GM18907 (cell line): ENCODE results near the gene SPARCL1.
"Not testable (repeated sequence)": the region's sequence is repeated elsewhere in the genome, so short reads cannot be mapped to it uniquely, and the experiment has no call there.

ENCODE experiments used
- ATAC-seq: cut with Tn5 transposase; IDR thresholded peaks from one replicate; pipeline ENCODE4 v1.9.1; 2021; ENCODE audit warnings: mild to moderate bottlenecking, moderate library complexity; ENCODE audit not compliant: unreplicated experiment

Gene SPARCL1

DNA sequence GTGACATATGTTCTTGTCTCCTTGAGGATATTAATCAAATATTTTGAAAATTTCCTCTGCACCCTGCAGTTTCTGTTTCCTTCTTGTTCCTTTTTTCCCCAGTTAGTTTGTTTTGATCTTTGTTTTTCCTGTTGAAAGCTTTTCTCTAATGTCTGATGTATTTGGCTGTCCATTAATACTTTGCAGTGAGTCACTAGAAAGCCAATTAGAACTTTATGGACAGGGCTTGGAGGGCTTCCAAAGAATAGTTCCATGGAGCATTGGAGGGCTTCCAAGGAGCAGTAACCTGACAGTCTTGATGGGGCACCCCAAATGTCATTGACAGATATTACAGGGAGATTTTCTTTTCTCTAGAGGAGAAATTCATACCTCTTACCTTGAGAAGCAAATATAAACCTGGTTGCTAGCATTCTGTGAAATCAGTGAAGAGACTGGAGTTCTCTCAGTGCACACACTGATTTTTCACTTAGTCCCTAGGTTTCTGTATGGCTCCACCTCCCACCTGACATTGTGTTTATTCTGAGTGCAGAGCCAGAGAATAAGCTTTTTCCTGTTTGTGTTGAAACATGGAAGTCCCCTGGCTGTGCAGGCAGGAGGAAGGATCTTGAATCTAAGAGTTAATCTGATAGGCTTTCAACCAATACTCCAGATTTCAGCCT, 26.5 kb downstream of the SPARCL1 start:
- ATAC-seq: no peak

- peak; percentile 54 for ATAC-seq
These were observed 29.1 kb downstream of the SPARCL1 start for GRCh38 chr4:87500092-87500462.

DNA sequence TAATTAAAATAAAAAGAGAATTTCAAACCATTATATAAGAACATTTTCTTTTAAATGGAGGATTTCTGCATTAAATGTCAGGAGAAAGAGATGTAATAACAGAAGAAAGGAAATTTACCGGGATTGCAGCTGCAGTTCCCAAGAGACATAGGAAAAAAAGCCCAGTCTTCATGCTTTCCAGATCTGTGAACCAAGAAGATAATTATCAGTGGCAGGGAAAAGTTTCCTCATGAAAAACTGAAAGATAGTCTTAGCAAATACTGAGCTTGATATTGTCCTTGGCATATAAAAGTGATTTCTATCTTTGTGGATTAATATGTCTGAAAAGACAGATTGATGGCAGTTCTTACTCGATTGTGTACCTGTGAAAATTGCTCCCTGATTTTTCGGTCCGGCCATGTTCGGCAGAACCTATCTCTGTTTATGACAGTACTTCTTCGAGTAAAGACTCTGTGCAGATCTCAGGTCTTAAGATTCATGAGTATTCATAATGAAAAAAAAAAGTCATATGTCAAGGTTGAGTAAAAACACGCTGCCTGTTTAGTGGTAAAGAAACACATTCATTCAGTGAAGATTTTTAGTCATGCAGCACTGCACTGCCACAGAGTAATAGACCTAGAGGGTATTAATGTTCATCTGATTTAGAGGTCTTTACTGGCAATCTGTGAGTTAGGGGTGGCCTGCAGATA, 29.6 kb downstream of the SPARCL1 start:
- peak; percentile 83 for ATAC-seq

- peak; percentile 81 for ATAC-seq
These were observed 30.7 kb downstream of the SPARCL1 start for GRCh38 chr4:87498446-87498900.

- no peak for ATAC-seq
These were observed 31.6 kb downstream of the SPARCL1 start for GRCh38 chr4:87497578-87497977.

- no peak for ATAC-seq
These were observed 32.0 kb downstream of the SPARCL1 start for GRCh38 chr4:87497159-87497558.

GRCh38 chr4:87493115-87493514, 36.1 kb downstream of the SPARCL1 start:
- ATAC-seq: no peak

- ATAC-seq: not testable (repeated sequence)
These were observed 37.3 kb downstream of the SPARCL1 start for GRCh38 chr4:87491851-87492250.

DNA sequence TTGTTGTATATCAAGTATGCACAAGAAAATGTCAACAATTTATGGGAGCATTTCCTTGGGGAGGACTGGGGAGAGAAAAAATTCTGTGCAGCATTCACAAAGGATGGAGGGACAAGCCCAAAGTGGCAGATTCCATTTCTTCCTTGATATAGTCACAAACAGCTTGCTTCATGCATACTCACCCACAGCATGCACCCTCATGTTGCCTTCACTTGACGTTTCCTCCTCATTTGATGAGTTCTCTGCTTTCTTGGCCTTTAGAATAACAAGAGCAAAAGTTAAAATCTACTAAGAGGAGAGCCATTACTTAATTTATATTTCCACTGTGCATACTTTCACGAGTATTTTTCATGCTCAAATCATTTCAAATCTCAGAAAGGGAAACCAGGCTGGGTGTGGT, 37.7 kb downstream of the SPARCL1 start:
- no peak for ATAC-seq

GRCh38 chr4:87490664-87491369, 38.4 kb downstream of the SPARCL1 start:
- no peak for ATAC-seq

DNA sequence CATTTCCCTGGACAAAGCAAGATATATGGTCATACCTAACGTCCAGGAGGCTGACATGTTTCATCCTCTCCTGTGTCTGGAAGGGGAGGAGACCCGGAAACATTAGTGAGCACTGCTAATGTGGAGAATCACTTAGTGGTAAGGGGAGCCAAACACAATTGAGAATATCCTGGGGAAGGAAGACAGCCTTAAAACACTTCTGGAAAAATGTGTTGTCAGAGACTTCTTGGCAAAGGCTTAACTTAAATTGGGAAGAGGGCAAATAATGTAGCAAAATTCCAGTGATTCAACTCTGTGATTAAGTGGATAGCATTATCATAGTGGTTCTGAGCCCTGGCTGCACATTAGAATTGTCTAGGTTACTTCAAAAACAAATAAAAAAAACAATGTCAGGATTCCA, 39.5 kb downstream of the SPARCL1 start:
- no peak for ATAC-seq

DNA sequence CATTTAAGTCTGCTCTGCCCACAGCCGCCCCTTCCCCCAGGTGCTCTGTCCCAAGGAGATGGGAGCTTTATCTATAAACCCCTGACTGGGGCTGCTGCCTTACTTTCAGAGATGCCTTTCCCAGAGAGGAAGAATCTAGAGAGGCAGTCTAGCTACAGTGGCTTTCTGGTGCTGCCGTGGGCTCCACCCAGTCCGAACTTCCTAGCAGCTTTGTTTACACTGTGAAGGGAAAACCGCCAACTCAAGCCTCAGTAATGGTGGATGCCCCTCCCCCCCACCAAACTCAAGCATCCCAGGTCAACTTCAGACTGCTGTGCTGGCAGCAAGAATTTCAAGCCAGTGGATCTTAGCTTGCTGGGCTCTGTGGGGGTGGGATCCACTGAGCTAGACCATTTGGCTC, 40.5 kb downstream of the SPARCL1 start:
- not testable (repeated sequence) for ATAC-seq

DNA sequence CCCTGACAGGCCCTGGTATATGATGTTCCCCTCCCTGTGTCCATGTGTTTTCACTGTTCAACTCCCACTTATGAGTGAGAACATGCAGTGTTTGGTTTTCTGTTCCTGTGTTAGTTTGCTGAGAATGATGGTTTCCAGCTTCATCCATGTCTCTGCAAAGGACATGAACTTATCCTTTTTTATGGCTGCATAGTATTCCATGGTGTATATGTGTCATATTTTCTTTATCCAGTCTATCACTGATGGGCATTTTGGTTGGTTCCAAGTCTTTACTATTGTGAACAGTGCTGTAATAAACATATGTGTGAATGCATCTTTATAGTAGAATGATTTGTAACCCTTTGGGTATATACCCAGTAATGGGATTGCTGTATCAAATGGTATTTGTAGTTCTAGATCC, 45.9 kb downstream of the SPARCL1 start:
- not testable (repeated sequence) for ATAC-seq

DNA sequence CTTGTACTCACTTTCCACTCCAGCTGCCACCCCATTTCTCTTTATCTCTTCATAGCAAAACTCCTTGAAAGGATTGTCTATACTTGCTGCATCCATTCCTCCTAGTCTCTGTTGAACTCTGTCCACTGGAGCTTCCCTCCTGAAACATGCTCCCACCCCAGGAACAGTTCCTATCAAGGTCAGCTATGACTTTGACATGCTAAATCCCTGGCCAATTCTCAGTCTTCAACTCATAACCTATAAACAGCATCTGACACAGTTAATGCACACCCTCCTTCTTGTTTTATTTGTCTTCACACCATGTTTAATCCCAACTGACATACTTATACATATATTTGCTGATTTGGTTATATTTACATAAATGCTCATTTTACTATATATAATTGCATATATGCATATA, 47.8 kb downstream of the SPARCL1 start:
- no peak for ATAC-seq

DNA sequence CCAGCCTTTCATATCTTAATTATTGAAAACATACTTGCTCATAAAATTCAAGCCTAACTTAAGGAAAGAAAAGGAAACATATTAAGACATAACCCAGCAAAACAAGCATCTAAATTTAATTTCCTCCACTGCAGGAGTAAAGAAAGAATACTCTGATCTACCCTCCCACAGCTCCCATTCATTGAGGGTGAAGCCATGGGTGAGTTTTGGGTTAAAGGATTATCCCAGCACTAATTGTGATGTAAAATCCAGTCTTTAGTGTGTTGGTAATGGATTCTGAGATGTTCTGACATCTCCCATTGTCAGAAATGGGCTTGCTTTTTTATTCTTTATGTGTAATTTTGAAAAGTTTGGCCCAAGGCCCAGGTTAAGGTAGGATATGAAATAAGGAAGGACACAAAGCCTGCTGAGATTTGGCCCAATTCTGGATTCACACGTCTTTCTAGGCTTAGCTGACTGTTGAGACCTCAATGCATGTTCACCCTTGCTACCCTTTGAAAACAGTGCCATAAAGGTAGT, 50.4 kb downstream of the SPARCL1 start:
- ATAC-seq: no peak

DNA sequence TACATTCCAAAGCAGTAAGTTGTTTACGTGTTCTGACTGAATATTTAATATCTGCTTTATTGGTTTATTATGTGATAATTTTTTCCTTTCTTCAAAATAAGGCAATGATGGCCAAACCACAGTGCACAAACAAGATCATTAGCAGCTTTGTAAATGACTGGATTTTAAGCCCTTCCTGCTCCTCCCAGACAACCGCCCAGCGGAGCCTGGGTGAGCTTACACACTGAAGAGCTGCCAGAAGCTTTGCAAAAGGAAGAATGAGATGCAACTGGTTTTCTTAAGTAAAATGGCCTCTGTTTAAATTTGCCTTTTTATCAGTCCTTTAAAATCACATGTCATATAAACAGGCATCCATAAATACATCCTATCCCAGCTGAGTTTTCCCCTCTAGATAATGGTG, 52.2 kb downstream of the SPARCL1 start:
- no peak for ATAC-seq

DNA sequence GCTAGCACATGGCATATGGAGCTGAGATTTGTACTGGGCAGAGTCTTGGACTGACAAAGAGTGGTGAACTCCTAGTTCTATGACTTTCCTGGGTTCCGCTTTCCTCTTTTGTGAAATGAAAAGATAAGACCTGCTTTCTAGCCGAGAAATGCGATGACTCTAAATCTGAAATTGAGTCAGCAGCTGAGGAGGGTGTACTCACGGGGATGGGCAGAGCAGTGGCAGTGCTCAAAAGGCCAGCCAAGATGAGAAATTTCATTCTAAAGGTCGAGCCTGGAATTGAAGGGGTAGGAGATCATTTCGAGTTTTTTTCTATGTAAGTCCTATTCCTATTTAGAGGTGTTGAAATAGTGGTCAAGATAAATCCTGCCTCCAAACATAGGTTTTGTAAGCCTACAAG, 59.8 kb downstream of the SPARCL1 start:
- no peak for ATAC-seq

DNA sequence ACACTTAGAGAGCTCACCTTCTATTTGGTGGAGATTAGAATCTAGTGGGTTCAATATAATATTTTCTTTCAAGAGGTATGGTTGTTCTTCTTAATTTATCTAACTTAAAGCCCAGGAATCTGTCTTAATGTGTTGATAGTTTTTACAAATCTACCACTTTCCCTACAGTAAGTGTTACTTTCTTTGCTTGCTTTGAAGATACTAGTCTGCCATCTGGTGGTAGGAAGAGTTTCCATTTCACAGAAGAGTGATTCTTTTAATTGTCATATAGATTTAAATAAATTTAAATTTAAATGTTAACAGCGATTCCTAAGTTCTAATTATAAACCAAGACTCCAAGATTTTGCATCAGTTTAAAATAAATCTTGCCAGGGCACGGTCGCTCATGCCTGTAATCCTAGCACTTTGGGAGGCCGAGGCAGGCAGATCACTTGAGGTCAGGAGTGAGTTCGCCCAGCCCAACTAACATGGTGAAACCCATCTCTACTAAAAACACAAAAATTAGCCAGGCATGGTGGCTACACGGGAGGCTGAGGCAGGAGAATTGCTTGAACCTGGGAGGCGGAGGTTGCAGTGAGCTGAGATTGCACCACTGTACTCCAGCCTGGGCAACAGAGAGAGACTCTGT, 63.3 kb downstream of the SPARCL1 start:
- ATAC-seq: no peak

- ATAC-seq: no peak
These were observed 67.1 kb downstream of the SPARCL1 start for GRCh38 chr4:87462102-87462501.

GRCh38 chr4:87461281-87461700, 67.9 kb downstream of the SPARCL1 start:
- ATAC-seq: peak; percentile 58

DNA sequence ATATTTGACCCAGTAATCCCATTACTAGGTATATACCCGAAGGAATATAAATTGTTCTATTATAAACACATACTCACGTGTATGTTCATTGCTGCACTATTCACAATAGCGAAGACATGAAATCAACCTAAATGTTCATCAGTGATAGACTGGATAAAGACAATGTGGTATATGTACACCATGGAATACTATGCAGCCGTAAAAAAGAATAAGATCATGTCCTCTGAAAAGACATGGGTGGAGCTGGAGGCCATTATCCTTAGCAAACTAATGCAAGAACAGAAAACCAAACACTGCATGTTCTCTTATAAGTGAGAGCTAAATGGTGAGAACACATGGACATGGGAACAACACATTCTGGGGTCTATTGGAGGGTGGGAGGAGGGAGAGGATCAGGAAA, 70.3 kb downstream of the SPARCL1 start:
- ATAC-seq: no peak
